K562 (cell line): ENCODE data around the gene PPFIA3. TPM values are rescaled to one million over a fixed set of nuclear protein-coding genes. Genes with fewer than 3 reads are reported as not detected.

ENCODE experiments used
- HIVEP1 ChIP-seq: fragments of 250-450 bp; sonication (Bioruptor Pico); IDR thresholded peaks from 2 replicates; pipeline ENCODE4 v1.4.0; 2020; ENCODE audit warnings: mild to moderate bottlenecking
- HMG20A ChIP-seq: fragments of 450-650 bp; formaldehyde crosslinking; conservative IDR thresholded peaks from 2 replicates; pipeline ENCODE4 v1.4.0; 2020; ENCODE audit warnings: mild to moderate bottlenecking, mixed read lengths
- KLF10 ChIP-seq: fragments of 250-450 bp; sonication (Bioruptor Pico); IDR thresholded peaks from 2 replicates; pipeline ENCODE4 v1.6.1; 2021; ENCODE audit warnings: matching md5 sums
- MYNN ChIP-seq, 2 experiments: sonication (generic); formaldehyde crosslinking in 1 of 2; IDR thresholded peaks; 2 replicates each; pipeline versions ENCODE4 v1.5.0 to v1.6.1; 2016 to 2020; ENCODE audit warnings: antibody characterized with exemption in 1 of 2, missing genetic modification reagents in 1 of 2
- NCOA6 ChIP-seq: fragments of 450-650 bp; IDR thresholded peaks from 2 replicates; pipeline ENCODE4 v1.6.1; 2017; ENCODE audit warnings: mild to moderate bottlenecking
- NR0B1 ChIP-seq: fragments of 450-650 bp; IDR thresholded peaks from one replicate; pipeline ENCODE4 v1.6.1; 2018; ENCODE audit warnings: mild to moderate bottlenecking, moderate library complexity; ENCODE audit not compliant: partially characterized antibody
- NR3C1 ChIP-seq: sonication (generic); formaldehyde crosslinking; IDR thresholded peaks from 2 replicates; pipeline ENCODE4 v1.8.1; 2022; ENCODE audit warnings: missing genetic modification reagents
- RFX1 ChIP-seq: fragments of 450-650 bp; IDR thresholded peaks from 2 replicates; pipeline ENCODE4 v1.6.1; 2016; ENCODE audit warnings: mild to moderate bottlenecking, moderate library complexity
- STAT5A ChIP-seq: IDR thresholded peaks from 2 replicates; pipeline ENCODE4 v1.6.1; 2012; ENCODE audit warnings: low read length, inconsistent platforms, borderline replicate concordance
- XRCC5 ChIP-seq: fragments of 200-400 bp; formaldehyde crosslinking; IDR thresholded peaks from 2 replicates; pipeline ENCODE4 v1.6.1; 2017; ENCODE audit warnings: low read depth, mild to moderate bottlenecking, low read length
- ZFP1 ChIP-seq: fragments of 450-650 bp; formaldehyde crosslinking; IDR thresholded peaks from 2 replicates; pipeline ENCODE4 v1.4.0; 2020; ENCODE audit warnings: mild to moderate bottlenecking, mixed read lengths
- ZFP30 ChIP-seq: fragments of 250-450 bp; sonication (Bioruptor Pico); IDR thresholded peaks from 2 replicates; pipeline ENCODE4 v1.8.0; 2022; ENCODE audit warnings: moderate library complexity, mild to moderate bottlenecking, inconsistent platforms, borderline replicate concordance
- ZNF217 ChIP-seq: sonication (generic); formaldehyde crosslinking; IDR thresholded peaks from 2 replicates; pipeline ENCODE4 v1.8.0; 2022; ENCODE audit warnings: mild to moderate bottlenecking, missing genetic modification reagents
- polyA plus RNA-seq, 8 experiments: library from polyadenylated mRNA; depleted of rRNA in 4 of 8; stranded (reverse) in 5 of 8; unstranded in 3 of 8; fragments of >200 nt; fragmentation: Nextera tagmentation in 2 of 8; fragmentation: Illumina TruSeq in 1 of 8; extraction: Ambion mirVana in 2 of 8; extraction: Trizol in 1 of 8; gene quantifications; 2 replicates each; pipeline versions ENCODE4 v1.2.1 to v1.2.3, GENCODE V29; 2011 to 2014; ENCODE audit warnings: inconsistent platforms in 1 of 8, missing spikeins in 1 of 8
- total RNA-seq, 7 experiments: library from RNA; depleted of rRNA in 6 of 7; stranded (reverse); fragments of >200 nt in 6 of 7; fragmentation: Illumina TruSeq in 2 of 7; extraction: Trizol in 2 of 7; gene quantifications; 2 replicates each; pipeline versions ENCODE4 v1.2.1 to v1.2.3, GENCODE V29; 2011 to 2021; ENCODE audit warnings: low replicate concordance in 1 of 7
- TF ChIP-seq, protein P1 (sequence below): fragments of 450-650 bp; IDR thresholded peaks from 2 replicates; pipeline ENCODE4 v1.6.1; 2016; ENCODE audit warnings: low read depth
- TF ChIP-seq, protein P2 (sequence below): fragments of 250-450 bp; sonication (Bioruptor Pico); IDR thresholded peaks from 2 replicates; pipeline ENCODE4 v1.6.1; 2021; ENCODE audit warnings: mild to moderate bottlenecking
- TF ChIP-seq, protein P3 (sequence below): sonication (generic); formaldehyde crosslinking; IDR thresholded peaks from 2 replicates; pipeline ENCODE4 v1.8.0; 2022; ENCODE audit warnings: mild to moderate bottlenecking, missing genetic modification reagents, borderline replicate concordance

The PPFIA3 gene
- total and polyA plus RNA-seq, 9 of the 15 experiments (the other 6 are each of a cell fraction or from before 2014, with no cell fraction given) = 0.10 to 53.0 (median 17.6) TPM

DNA sequence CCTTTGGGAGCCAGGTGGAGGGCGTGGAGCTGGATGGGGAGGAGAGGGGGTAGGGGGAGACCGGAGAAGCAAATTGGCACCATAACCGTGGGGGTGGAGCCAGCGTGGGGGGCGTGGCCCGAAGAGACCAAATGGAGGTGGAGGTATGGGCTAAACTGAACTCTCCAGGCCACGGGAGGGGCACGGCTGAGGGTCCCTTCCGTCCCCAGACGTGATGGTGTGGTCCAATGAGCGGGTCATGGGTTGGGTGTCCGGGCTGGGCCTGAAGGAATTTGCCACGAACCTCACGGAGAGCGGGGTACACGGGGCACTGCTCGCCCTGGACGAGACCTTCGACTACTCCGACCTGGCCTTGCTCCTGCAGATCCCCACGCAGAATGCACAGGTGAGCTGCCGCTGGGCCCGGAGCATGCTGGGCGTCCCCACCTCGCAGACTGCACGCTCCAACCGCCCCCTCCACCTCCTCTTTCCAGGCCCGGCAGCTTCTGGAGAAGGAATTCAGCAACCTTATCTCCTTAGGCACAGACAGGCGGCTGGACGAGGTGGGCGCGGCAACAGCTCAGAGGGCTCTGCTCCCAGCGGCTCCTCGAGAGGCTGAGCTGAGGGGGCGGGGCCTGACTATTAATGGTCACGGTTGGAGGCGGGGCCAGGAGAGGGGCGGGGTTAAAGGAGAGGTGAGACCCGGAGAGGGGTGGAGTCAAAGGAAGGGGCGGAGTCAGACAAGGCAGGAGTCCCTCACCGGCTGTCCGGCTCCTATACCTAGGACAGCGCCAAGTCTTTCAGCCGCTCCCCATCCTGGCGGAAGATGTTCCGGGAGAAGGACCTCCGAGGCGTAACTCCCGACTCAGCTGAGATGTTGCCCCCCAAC is 29.7 kb downstream of the PPFIA3 start (continued):
- TF ChIP-seq, protein P1, sequence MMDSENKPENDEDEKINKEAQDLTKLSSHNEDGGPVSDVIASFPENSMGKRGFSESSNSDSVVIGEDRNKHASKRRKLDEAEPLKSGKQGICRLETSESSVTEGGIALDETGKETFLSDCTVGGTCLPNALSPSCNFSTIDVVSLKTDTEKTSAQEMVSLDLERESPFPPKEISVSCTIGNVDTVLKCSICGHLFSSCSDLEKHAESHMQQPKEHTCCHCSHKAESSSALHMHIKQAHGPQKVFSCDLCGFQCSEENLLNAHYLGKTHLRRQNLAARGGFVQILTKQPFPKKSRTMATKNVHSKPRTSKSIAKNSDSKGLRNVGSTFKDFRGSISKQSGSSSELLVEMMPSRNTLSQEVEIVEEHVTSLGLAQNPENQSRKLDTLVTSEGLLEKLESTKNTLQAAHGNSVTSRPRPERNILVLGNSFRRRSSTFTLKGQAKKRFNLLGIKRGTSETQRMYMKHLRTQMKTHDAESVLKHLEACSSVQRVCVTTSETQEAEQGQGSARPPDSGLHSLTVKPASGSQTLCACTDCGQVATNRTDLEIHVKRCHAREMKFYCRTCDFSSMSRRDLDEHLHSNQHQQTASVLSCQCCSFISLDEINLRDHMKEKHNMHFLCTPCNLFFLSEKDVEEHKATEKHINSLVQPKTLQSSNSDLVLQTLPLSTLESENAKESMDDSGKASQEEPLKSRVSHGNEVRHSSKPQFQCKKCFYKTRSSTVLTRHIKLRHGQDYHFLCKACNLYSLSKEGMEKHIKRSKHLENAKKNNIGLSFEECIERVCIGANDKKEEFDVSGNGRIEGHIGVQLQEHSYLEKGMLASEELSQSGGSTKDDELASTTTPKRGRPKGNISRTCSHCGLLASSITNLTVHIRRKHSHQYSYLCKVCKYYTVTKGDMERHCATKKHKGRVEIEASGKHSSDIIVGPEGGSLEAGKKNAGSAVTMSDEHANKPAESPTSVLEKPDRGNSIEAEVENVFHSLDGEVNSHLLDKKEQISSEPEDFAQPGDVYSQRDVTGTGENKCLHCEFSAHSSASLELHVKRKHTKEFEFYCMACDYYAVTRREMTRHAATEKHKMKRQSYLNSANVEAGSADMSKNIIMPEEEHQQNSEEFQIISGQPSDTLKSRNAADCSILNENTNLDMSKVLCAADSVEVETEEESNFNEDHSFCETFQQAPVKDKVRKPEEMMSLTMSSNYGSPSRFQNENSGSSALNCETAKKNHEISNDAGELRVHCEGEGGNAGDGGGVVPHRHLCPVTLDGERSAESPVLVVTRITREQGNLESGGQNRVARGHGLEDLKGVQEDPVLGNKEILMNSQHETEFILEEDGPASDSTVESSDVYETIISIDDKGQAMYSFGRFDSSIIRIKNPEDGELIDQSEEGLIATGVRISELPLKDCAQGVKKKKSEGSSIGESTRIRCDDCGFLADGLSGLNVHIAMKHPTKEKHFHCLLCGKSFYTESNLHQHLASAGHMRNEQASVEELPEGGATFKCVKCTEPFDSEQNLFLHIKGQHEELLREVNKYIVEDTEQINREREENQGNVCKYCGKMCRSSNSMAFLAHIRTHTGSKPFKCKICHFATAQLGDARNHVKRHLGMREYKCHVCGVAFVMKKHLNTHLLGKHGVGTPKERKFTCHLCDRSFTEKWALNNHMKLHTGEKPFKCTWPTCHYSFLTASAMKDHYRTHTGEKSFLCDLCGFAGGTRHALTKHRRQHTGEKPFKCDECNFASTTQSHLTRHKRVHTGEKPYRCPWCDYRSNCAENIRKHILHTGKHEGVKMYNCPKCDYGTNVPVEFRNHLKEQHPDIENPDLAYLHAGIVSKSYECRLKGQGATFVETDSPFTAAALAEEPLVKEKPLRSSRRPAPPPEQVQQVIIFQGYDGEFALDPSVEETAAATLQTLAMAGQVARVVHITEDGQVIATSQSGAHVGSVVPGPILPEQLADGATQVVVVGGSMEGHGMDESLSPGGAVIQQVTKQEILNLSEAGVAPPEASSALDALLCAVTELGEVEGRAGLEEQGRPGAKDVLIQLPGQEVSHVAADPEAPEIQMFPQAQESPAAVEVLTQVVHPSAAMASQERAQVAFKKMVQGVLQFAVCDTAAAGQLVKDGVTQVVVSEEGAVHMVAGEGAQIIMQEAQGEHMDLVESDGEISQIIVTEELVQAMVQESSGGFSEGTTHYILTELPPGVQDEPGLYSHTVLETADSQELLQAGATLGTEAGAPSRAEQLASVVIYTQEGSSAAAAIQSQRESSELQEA = no peak
- TF ChIP-seq, protein P2, sequence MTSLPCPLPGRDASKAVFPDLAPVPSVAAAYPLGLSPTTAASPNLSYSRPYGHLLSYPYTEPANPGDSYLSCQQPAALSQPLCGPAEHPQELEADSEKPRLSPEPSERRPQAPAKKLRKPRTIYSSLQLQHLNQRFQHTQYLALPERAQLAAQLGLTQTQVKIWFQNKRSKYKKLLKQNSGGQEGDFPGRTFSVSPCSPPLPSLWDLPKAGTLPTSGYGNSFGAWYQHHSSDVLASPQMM (CRISPR knock-in tag) = no peak
- no peak for TF ChIP-seq HIVEP1
- 0 out of 2 replicates have a peak, but pooled peaks have one; percentile 30 for TF ChIP-seq STAT5A
- no peak for TF ChIP-seq HMG20A (CRISPR knock-in tag)
- TF ChIP-seq MYNN (IDR thresholded peaks at IDR 0.05) = no peak
- TF ChIP-seq MYNN (CRISPR knock-in tag; IDR thresholded peaks at IDR 0.05) = no peak
- TF ChIP-seq NCOA6 = no peak
- no peak for TF ChIP-seq KLF10 (CRISPR knock-in tag)
- no peak for TF ChIP-seq ZNF217 (CRISPR knock-in tag)
- no peak for TF ChIP-seq RFX1
- TF ChIP-seq, protein P3, sequence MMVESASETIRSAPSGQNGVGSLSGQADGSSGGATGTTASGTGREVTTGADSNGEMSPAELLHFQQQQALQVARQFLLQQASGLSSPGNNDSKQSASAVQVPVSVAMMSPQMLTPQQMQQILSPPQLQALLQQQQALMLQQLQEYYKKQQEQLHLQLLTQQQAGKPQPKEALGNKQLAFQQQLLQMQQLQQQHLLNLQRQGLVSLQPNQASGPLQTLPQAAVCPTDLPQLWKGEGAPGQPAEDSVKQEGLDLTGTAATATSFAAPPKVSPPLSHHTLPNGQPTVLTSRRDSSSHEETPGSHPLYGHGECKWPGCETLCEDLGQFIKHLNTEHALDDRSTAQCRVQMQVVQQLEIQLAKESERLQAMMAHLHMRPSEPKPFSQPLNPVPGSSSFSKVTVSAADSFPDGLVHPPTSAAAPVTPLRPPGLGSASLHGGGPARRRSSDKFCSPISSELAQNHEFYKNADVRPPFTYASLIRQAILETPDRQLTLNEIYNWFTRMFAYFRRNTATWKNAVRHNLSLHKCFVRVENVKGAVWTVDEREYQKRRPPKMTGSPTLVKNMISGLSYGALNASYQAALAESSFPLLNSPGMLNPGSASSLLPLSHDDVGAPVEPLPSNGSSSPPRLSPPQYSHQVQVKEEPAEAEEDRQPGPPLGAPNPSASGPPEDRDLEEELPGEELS (CRISPR knock-in tag) = no peak
- TF ChIP-seq NR3C1 (CRISPR knock-in tag) = no peak
- no peak for TF ChIP-seq ZFP1 (CRISPR knock-in tag)
- TF ChIP-seq NR0B1 = no peak
- TF ChIP-seq XRCC5 = no peak
- TF ChIP-seq ZFP30 = no peak
